HG03039 (cell line): Measurements from ENCODE around the gene SERPINI1.
A peak's percentile ranks its signal among the peaks of the same experiment; 100 is the strongest.

ENCODE experiments used
- ATAC-seq: cut with Tn5 transposase; IDR thresholded peaks from one replicate; pipeline ENCODE4 v1.9.1; 2021; ENCODE audit warnings: mild to moderate bottlenecking, moderate library complexity; ENCODE audit not compliant: unreplicated experiment

The SERPINI1 gene

GRCh38 chr3:167734498-167735232, 856 bp upstream of the SERPINI1 start, which contains the start of gene PDCD10:
TSS of gene PDCD10 (minus strand) at chr3:167734892. CDS start at chr3:167720157, 14,735 bp downstream.
- ATAC-seq = peak; percentile 91

GRCh38 chr3:167736264-167736787, 805 bp downstream of the SERPINI1 start:
- no peak for ATAC-seq

GRCh38 chr3:167736997-167737396, 1.5 kb downstream of the SERPINI1 start:
- no peak for ATAC-seq

GRCh38 chr3:167738037-167738436, 2.5 kb downstream of the SERPINI1 start:
- ATAC-seq = no peak

GRCh38 chr3:167739190-167739810, 3.8 kb downstream of the SERPINI1 start:
- no peak for ATAC-seq

- ATAC-seq = peak; percentile 96
These were observed 5.6 kb downstream of the SERPINI1 start for GRCh38 chr3:167740961-167741587.

- ATAC-seq = no peak
These were observed 6.8 kb downstream of the SERPINI1 start for GRCh38 chr3:167742338-167742737.

- ATAC-seq = no peak
These were observed 8.3 kb downstream of the SERPINI1 start for GRCh38 chr3:167743799-167744198.

- ATAC-seq = no peak
These were observed 13.7 kb downstream of the SERPINI1 start for GRCh38 chr3:167749209-167749608.

- no peak for ATAC-seq
These were observed 14.2 kb downstream of the SERPINI1 start for GRCh38 chr3:167749728-167750127.

- peak; percentile 98 for ATAC-seq
These were observed 14.9 kb downstream of the SERPINI1 start for GRCh38 chr3:167750272-167750971.

- no peak for ATAC-seq
These were observed 18.5 kb downstream of the SERPINI1 start for GRCh38 chr3:167754049-167754448.

- no peak for ATAC-seq
These were observed 25.8 kb downstream of the SERPINI1 start for GRCh38 chr3:167761302-167761701.

- ATAC-seq = no peak
These were observed 26.8 kb downstream of the SERPINI1 start for GRCh38 chr3:167762296-167762695.

GRCh38 chr3:167772992-167773391, 37.5 kb downstream of the SERPINI1 start:
- no peak for ATAC-seq

GRCh38 chr3:167773584-167773983, 38.1 kb downstream of the SERPINI1 start:
- ATAC-seq = peak; percentile 65

GRCh38 chr3:167776066-167776685, 40.7 kb downstream of the SERPINI1 start:
- ATAC-seq = no peak

- ATAC-seq = peak; percentile 67
These were observed 41.8 kb downstream of the SERPINI1 start for GRCh38 chr3:167777356-167777755.

GRCh38 chr3:167780214-167780883, 44.8 kb downstream of the SERPINI1 start:
- ATAC-seq = no peak

GRCh38 chr3:167783781-167784180, 48.3 kb downstream of the SERPINI1 start:
- ATAC-seq = no peak
